MCF 10A (cell line): ENCODE data around the gene SIRT5. TPM values are rescaled to one million over a fixed set of nuclear protein-coding genes. Genes with fewer than 3 reads are reported as not detected.
A peak's percentile ranks its signal among the peaks of the same experiment; 100 is the strongest.

Experiments
- BruUV-seq: library from RNA; stranded (reverse); fragments of 400-500 nt; replicated peaks from 2 replicates; lab custom pipeline; 2021; lab: Mats Ljungman, UMichigan
- CTCF ChIA-PET: fragments of 300-600 bp; sonication (Branson Sonifier 250); formaldehyde crosslinking; extraction: SDS; loops from one replicate; lab custom pipeline; 2021; ENCODE audit warnings: antibody characterized with exemption, inconsistent platforms; lab: Yijun Ruan, JAX
- POLR2A ChIA-PET: fragments of 300-600, 350-650 bp; sonication (Branson Sonifier 250); formaldehyde crosslinking; extraction: SDS; loops from one replicate; lab custom pipeline; 2020; ENCODE audit warnings: antibody characterized with exemption, inconsistent platforms; lab: Yijun Ruan, JAX
- DNase-seq: peaks from one replicate; pipeline ENCODE4 v3.0.0-alpha.2; 2018; ENCODE audit not compliant: unreplicated experiment
- H3K27ac Mint-ChIP-seq: one replicate; pipeline ENCODE4 v1.8.0; 2022; ENCODE audit warnings: mild to moderate bottlenecking, low read depth, mixed read lengths; ENCODE audit not compliant: unreplicated experiment
- H3K27me3 Mint-ChIP-seq: one replicate; pipeline ENCODE4 v1.8.0; 2022; ENCODE audit warnings: mixed read lengths; ENCODE audit not compliant: insufficient read depth, unreplicated experiment
- H3K36me3 Mint-ChIP-seq: one replicate; pipeline ENCODE4 v1.8.0; 2022; ENCODE audit warnings: mild to moderate bottlenecking, moderate library complexity, mixed read lengths; ENCODE audit not compliant: insufficient read depth, unreplicated experiment
- H3K4me1 Mint-ChIP-seq: one replicate; pipeline ENCODE4 v1.8.0; 2022; ENCODE audit warnings: mixed read lengths; ENCODE audit not compliant: insufficient read depth, unreplicated experiment
- H3K4me3 Mint-ChIP-seq: one replicate; pipeline ENCODE4 v1.8.0; 2022; ENCODE audit warnings: mild to moderate bottlenecking, moderate library complexity, mixed read lengths; ENCODE audit not compliant: unreplicated experiment
- H3K9me3 Mint-ChIP-seq: one replicate; pipeline ENCODE4 v1.8.0; 2022; ENCODE audit warnings: mixed read lengths; ENCODE audit not compliant: unreplicated experiment
- intact Hi-C: fragments of 100-400 bp; cut with micrococcal nuclease; formaldehyde crosslinking; loops from 2 replicates; pipeline ENCODE4 v1.14.1; 2022
- total RNA-seq: library from RNA; stranded (reverse); gene quantifications from 2 replicates; pipeline ENCODE4 v1.2.3, GENCODE V29; 2022
- TF ChIP-seq, protein P1 (sequence below): fragments of 200-600 bp; IDR thresholded peaks from one replicate; pipeline ENCODE4 v1.8.0; 2022; ENCODE audit warnings: antibody characterized with exemption, mild to moderate bottlenecking; ENCODE audit not compliant: unreplicated experiment

Gene SIRT5
- total RNA-seq, 1 experiment from 2014 or later, result 12.8 TPM

GRCh38 chr6:13568970-13569369 is 5.4 kb upstream of the SIRT5 start:
- no peak for DNase-seq
- intact Hi-C loops, result no loop called here
- Mint-ChIP-seq H3K4me1 (no peaks in the 10 kb centered on the region), H3K4me3 (no peak overlapping the region), H3K36me3 (no peaks in the 10 kb centered on the region), H3K9me3 (no peaks in the 10 kb centered on the region), H3K27ac (no peak overlapping the region), H3K27me3 (no peaks in the 10 kb centered on the region)
- TF ChIP-seq, protein P1, sequence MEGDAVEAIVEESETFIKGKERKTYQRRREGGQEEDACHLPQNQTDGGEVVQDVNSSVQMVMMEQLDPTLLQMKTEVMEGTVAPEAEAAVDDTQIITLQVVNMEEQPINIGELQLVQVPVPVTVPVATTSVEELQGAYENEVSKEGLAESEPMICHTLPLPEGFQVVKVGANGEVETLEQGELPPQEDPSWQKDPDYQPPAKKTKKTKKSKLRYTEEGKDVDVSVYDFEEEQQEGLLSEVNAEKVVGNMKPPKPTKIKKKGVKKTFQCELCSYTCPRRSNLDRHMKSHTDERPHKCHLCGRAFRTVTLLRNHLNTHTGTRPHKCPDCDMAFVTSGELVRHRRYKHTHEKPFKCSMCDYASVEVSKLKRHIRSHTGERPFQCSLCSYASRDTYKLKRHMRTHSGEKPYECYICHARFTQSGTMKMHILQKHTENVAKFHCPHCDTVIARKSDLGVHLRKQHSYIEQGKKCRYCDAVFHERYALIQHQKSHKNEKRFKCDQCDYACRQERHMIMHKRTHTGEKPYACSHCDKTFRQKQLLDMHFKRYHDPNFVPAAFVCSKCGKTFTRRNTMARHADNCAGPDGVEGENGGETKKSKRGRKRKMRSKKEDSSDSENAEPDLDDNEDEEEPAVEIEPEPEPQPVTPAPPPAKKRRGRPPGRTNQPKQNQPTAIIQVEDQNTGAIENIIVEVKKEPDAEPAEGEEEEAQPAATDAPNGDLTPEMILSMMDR, result no peak
- BruUV-seq, result no TSS peak
- CTCF ChIA-PET, result interaction anchor here (0.5 kb wide), 1 partner anchor 203 kb away, joined by 3 read pairs; no protein-coding TSS in a partner anchor
- POLR2A ChIA-PET, result interaction anchor here (0.6 kb wide), 1 partner anchor 343 kb away, joined by 3 read pairs; no protein-coding TSS in a partner anchor

GRCh38 chr6:13572240-13572639 is 2.2 kb upstream of the SIRT5 start:
- POLR2A ChIA-PET, result interaction anchor here (0.9 kb wide), 1 partner anchor 234 kb away, joined by 3 read pairs; no protein-coding TSS in a partner anchor
- Mint-ChIP-seq H3K36me3 (peaks cover 8% of the 10 kb centered on the region), H3K4me3 (peak overlapping the region; percentile 94), H3K4me1 (peaks cover 5% of the 10 kb centered on the region), H3K27me3 (no peaks in the 10 kb centered on the region), H3K9me3 (no peaks in the 10 kb centered on the region), H3K27ac (peak overlapping the region; percentile 69)
- intact Hi-C loops, result no loop called here
- CTCF ChIA-PET, result interaction anchor here (0.8 to 1.3 kb wide), 3 partner anchors 10 to 237 kb away, joined by 3 to 4 read pairs (median 3); no protein-coding TSS in a partner anchor
- TF ChIP-seq, protein P1, result no peak
- no TSS peak for BruUV-seq
- no peak for DNase-seq

- ChIA-PET POLR2A (interaction anchor here (0.7 to 3.7 kb wide), 7 partner anchors 11 to 244 kb away, joined by 3 to 85 read pairs (median 5); partner anchors contain the start of genes GFOD1, NOL7 and TBC1D7), CTCF (interaction anchor here (0.6 to 3.2 kb wide), 7 partner anchors 10 to 1715 kb away, joined by 3 to 14 read pairs (median 4); no protein-coding TSS in a partner anchor)
- no peak for DNase-seq
- Mint-ChIP-seq H3K4me3 (peak overlapping the region; percentile 94), H3K27ac (peak overlapping the region; percentile 84), H3K9me3 (no peaks in the 10 kb centered on the region), H3K4me1 (peaks cover 5% of the 10 kb centered on the region), H3K27me3 (no peaks in the 10 kb centered on the region), H3K36me3 (peaks cover 8% of the 10 kb centered on the region)
- TF ChIP-seq, protein P1, result no peak
- no TSS peak for BruUV-seq
- intact Hi-C loops, result no loop called here
These were observed 1.3 kb upstream of the SIRT5 start for GRCh38 chr6:13572951-13573654.

DNA sequence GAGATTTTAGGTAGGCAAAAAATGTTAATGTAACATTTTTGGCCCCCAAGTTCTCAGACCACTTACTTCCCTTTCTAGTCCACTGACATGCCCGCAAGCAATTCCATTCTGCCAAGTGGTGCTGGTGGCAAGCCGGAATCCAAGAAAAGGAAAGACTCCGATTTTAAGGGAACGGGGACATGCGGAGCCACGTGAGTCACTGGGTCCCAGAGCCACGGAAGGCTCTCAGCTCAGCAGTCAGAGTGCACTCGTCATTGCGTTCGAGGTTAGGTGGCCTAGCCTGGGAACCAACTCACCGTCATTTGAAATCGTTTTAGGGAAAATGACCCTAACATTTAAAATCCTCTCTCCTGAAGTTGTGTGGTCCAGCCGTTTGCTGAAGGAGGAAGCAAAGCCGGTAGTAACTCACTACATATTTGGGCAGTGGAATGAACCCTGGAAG is 711 bp upstream of the SIRT5 start:
- H3K36me3 Mint-ChIP-seq, result peaks cover 8% of the 10 kb centered on the region
- H3K4me1 Mint-ChIP-seq, result peaks cover 5% of the 10 kb centered on the region
- peak overlapping the region; percentile 84 for H3K27ac Mint-ChIP-seq
- no peaks in the 10 kb centered on the region for H3K27me3 Mint-ChIP-seq
- intact Hi-C loops, result loop anchor here (1.0 to 2.0 kb wide), 2 partner anchors 42 to 87 kb away; partner anchors contain the start of genes GFOD1 and NOL7
- peak; percentile 45 for DNase-seq
- ChIA-PET POLR2A (interaction anchor here (0.6 to 3.7 kb wide), 10 partner anchors 12 to 1185 kb away, joined by 3 to 85 read pairs (median 12); partner anchors contain the start of genes GFOD1, NOL7, RANBP9 and TBC1D7), CTCF (interaction anchor here (0.6 to 3.2 kb wide), 7 partner anchors 10 to 1714 kb away, joined by 3 to 23 read pairs (median 4); partner anchors contain the start of gene NOL7)
- peak overlapping the region; percentile 94 for H3K4me3 Mint-ChIP-seq
- H3K9me3 Mint-ChIP-seq, result no peaks in the 10 kb centered on the region
- BruUV-seq, result TSS peak; percentile 67
- TF ChIP-seq, protein P1, result no peak
